H1 (cell line): ENCODE data around the gene MYL2. TPM values are rescaled to one million over a fixed set of nuclear protein-coding genes. Genes with fewer than 3 reads are reported as not detected.

Experiments used
- CHD7 ChIP-seq: fragments of 300-600 bp; sonication (generic); IDR thresholded peaks from 2 replicates; pipeline ENCODE4 v1.7.1; 2012; ENCODE audit warnings: low read length, moderate library complexity, mild to moderate bottlenecking, inconsistent platforms; ENCODE audit not compliant: insufficient replicate concordance
- EGR1 ChIP-seq: IDR thresholded peaks from 2 replicates; pipeline ENCODE4 v1.6.1; 2011; ENCODE audit warnings: low read depth, low read length, borderline replicate concordance
- HDAC6 ChIP-seq: IDR thresholded peaks from one replicate; pipeline ENCODE4 v1.7.1; 2012; ENCODE audit warnings: low read depth, mild to moderate bottlenecking, inconsistent platforms, low read length, moderate library complexity
- JUND ChIP-seq: IDR thresholded peaks from 2 replicates; pipeline ENCODE4 v1.6.1; 2011; ENCODE audit warnings: mild to moderate bottlenecking, improper control_type of control experiment, low read length
- MAFK ChIP-seq: IDR thresholded peaks from 2 replicates; pipeline ENCODE4 v1.6.1; 2012; ENCODE audit warnings: low read depth, mild to moderate bottlenecking, improper control_type of control experiment, low read length
- NANOG ChIP-seq: IDR thresholded peaks from 2 replicates; pipeline ENCODE4 v1.6.1; 2011; ENCODE audit warnings: low read length, low read depth, mild to moderate bottlenecking, inconsistent platforms; ENCODE audit not compliant: insufficient read depth, poor library complexity, severe bottlenecking
- TEAD4 ChIP-seq: IDR thresholded peaks from 2 replicates; pipeline ENCODE4 v1.6.1; 2012; ENCODE audit warnings: low read depth, low read length, inconsistent platforms, mixed read lengths
- USF2 ChIP-seq: IDR thresholded peaks from 2 replicates; pipeline ENCODE4 v1.6.1; 2011; ENCODE audit warnings: low read length, improper control_type of control experiment
- polyA plus RNA-seq, 7 experiments: library from polyadenylated mRNA; depleted of rRNA in 3 of 7; stranded (reverse) in 5 of 7; unstranded in 2 of 7; fragments of >200 nt in 5 of 7; fragments of 200-250 nt in 2 of 7; gene quantifications; 1 replicate in 5 of 7; 2 replicates in 1 of 7; 4 replicates in 1 of 7; pipeline versions ENCODE4 v1.2.1 to v1.2.3, GENCODE V29; 2011 to 2013; ENCODE audit warnings: missing spikeins in 2 of 7, mixed read lengths in 2 of 7
- total RNA-seq: library from RNA; stranded (reverse); fragmentation: NEBNext Ultra II Directional; extraction: Animal tissue kit (Norgen Biotek cat#: 25700); gene quantifications from 2 replicates; pipeline ENCODE4 v1.2.1, GENCODE V29; 2021

The MYL2 gene
- total and polyA plus RNA-seq, 2 of the 8 experiments (the other 6 are each of a cell fraction or from before 2014, with no cell fraction given), result not detected

- TF ChIP-seq CHD7, result no peak
- no peak for TF ChIP-seq TEAD4
- no peak for TF ChIP-seq HDAC6
- TF ChIP-seq EGR1, result no peak
- no peak for TF ChIP-seq USF2
- no peak for TF ChIP-seq JUND
- TF ChIP-seq MAFK, result no peak
- no peak for TF ChIP-seq NANOG
Observed at GRCh38 chr12:110920324-110920910, at the start of gene MYL2 (continued).
